ENCODE results near the gene IL23R.
"Not testable (repeated sequence)": the region's sequence is repeated elsewhere in the genome, so short reads cannot be mapped to it uniquely, and the experiment has no call there.

The IL23R gene

GRCh38 chr1:67200755-67201154 is 34.5 kb downstream of the IL23R start:
- no peak for DNase-seq

GRCh38 chr1:67201891-67202290 is 35.6 kb downstream of the IL23R start:
- no peak for DNase-seq

DNA sequence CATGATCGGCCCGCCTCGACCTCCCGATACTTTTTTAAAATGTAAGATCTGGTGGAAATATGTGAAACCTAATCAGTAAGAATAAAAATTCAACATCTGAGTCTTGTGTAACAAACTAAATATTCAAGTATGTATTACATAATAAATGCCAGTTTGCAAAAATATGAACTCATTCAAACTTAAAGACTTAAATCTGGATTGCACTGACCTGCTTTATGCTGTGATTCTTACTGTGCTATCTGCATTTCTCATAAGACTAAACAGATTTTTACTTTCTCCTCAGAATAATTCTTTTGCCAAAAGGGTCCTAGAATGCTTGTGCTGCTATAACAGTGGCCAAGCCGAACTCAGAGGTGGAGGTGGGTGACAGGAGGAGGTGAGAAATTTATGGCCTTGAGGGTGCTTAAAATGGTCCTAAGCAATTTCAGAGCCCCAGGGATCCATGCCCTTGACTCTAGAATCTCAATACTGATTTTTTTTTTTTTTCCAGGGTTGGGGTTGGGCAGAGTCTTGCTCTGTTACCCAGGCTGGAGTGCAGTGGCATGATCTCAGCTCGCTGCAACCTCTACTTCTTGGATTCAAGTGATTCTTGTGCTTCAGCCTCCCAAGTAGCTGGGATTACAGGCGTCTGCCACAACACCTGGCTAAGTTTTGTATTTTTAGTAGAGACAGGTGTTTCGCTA is 38.2 kb downstream of the IL23R start:
- DNase-seq: no peak

DNA sequence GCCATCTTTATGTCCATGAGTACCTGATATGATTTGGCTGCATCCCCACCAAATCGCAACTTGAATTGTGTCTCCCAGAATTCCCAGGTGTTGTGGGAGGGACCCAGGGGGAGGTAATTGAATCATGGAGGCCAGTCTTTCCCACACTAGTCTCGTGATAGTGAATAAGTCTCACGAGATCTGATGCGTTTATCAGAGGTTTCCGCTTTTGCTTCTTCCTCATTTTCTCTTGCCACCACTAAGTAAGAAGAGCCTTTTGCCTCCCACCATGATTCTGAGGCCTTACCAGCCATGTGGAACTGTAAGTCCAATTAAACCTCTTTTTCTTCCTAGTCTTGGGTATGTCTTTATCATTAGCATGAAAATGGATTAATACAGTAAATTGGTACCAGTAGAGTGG is 41.1 kb downstream of the IL23R start:
- not testable (repeated sequence) for DNase-seq

DNA sequence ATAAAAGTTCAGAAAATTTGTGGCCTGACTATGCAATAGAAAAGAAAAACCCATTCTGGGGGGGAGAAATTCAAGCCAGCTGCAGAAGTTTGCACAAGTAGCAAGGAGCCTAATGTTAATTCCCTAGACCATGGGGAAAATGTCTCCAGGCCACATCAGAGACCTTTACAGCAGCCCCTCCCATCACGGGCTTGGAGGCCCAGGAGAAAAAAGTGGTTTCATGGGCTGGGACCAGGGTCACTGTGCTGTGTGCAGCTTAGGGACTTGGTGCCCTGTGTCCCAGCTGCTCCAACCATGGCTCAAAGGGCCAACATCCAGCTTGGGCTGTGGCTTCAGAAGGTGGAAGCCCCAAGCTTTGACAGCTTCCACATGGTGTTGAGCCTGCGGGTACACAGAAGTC is 42.0 kb downstream of the IL23R start:
- no peak for DNase-seq

GRCh38 chr1:67209521-67209920 is 43.3 kb downstream of the IL23R start:
- no peak for DNase-seq

GRCh38 chr1:67211589-67212563 is 45.6 kb downstream of the IL23R start:
- DNase-seq: no peak

GRCh38 chr1:67213164-67213563 is 46.9 kb downstream of the IL23R start:
- DNase-seq: no peak

DNA sequence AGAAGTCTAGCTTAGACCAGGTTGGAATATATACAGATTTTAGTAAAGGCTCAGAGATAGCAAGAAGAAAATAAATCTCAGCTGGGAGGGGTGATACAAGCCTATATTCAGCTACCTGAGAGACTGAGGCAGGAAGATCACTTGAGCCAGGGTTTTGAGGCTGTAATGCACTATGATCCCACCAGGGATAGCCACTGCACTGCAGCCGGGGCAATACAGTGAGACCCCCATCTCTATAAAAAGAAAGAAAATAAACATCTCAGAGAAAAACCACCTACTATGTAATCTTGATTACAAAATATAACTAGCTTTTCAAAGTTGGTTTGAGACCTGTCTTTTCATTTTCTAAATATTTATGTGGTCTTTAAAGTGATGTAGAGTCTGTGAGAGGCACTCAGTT is 47.7 kb downstream of the IL23R start:
- DNase-seq: no peak

DNA sequence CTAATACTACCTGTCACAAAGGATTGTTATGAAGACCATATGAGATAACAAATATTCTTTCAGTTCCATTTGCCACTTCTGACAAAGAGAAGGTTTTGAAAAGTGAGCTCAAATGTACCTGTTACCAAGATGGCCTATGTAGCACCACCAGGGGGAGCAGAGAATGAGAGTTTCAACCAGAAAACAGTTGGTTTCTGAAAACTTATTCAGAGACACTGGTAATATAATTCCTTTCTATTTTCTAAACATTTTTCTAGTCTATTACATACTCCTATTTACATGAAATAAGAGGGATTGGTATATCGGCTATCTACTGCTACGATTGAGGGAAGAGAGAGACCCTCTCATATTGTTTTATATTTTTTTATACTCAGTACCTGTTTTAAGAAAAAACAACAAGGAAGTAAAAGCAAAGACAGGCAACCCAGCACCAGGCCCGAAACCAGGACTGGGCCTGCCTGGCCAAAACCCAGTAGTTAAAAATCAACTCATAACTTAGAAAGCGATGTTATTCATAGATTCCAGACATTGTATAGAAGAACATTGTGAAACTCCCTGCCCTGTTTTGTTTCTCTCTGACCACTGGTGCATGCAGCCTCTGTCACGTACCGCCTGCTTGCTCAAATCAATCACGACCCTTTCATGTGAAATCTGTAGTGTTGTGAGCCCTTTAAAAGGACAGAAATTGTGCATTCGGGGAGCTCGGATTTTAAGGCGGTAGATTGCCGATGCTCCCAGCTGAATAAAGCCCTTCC is 48.3 kb downstream of the IL23R start:
- no peak for DNase-seq

- DNase-seq: no peak
Observed at GRCh38 chr1:67216401-67216800, 50.1 kb downstream of the IL23R start.

- DNase-seq: no peak
Observed at GRCh38 chr1:67217417-67217816, 51.2 kb downstream of the IL23R start.

- no peak for DNase-seq
Observed at GRCh38 chr1:67217938-67218337, 51.7 kb downstream of the IL23R start.

- no peak for DNase-seq
Observed at GRCh38 chr1:67224856-67225255, 58.6 kb downstream of the IL23R start.

GRCh38 chr1:67226688-67227087 is 60.4 kb downstream of the IL23R start:
- no peak for DNase-seq

DNA sequence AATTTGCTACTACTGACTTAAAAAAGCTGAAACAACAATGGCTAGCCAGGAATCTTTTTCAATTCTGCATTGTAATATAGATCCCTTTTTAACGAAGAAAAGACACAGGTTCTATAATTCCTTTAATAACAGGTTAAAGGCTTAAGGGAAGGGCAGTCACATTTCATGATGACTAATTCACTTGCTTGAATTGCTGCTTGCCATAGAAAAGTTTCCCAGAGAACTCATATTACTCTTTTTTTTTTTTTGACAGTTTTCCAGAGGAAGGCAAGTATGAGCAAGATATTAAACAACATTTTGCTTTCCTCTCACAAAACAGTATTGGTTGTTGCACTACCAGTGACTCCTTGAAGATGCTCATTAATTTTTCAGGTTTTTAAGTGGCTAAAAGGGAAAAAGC is 60.9 kb downstream of the IL23R start:
- no peak for DNase-seq

DNA sequence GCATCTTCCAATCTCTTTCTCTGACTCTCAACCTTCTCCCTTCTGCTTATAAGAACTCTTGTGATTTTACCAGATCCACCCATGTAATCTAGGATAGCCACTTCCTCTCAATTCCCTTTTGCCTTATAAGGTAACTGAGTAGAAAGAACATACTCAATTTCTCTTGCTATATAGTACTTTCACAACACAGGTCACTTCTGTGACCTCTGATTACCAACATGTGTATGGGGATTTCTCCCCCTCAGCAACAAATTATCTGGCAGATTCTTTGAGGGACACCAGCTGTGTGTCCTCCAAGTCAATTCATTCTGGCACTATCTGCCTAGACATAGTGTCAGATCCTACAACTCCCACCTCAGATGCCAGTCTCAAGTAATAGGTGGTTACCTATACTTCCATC is 62.5 kb downstream of the IL23R start:
- DNase-seq: no peak

DNA sequence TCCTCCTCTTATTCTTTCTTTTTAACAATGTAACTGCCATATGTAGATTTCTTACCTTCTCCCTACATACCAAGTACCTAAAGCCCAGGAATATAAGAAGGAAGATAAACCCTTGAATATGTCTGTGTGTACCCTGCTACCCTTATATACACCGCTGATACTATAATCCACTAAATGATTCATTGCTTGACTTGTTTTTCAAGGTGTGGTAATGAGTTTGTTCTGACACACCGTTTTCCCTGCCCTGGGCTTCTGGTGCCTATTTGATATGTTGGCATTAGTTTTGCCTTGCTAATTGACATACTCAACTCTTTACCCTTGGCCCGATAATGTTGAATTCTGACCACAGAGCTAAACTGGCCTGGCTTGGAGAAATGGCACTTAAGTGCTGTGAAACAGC is 64.3 kb downstream of the IL23R start:
- DNase-seq: no peak

DNA sequence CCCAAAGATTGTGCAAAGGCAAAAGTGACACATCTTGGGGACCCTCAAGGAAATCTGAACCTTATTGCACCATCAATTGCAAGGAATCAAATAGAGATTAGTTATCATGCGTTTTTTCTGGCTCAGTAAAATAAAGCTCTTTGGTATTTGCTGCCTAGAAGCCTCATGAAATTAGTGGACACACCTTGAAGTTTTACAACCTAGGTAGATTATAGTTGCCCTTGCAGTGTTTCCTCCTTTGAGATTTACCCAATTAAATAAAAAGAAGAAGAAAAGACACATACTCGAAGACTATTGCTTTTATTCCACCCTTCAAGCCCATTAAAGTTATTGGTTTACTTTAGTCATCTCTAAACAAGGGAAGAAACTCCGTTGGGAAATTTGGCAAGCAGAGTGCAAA is 70.0 kb downstream of the IL23R start:
- no peak for DNase-seq

- DNase-seq: no peak
Observed at GRCh38 chr1:67239738-67240137, 73.5 kb downstream of the IL23R start.

DNA sequence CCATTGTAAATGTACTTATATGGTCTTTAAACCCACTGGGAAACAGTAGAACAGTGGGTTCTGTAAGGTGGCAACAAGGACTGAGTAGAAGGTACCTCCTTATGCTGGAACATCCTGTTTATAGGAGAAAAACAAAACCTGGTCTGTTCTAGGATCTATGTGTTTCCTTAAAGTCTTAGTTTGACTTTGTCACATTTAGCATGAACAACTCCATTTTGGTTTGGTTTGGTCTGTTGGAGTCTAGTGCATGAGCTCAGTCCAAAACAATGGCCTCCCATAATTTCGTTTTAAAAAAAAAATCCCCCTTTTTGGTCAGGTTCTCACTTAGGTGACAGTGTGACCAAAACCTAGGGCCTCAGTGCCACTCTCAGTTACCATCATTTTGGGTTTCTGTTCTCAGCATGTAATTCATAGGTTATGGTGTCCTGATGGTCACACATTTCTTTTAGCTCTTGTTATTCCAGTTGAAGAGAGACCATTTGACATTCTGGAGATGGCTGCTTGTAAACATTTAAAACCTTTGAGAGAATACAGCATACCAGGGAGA is 75.0 kb downstream of the IL23R start:
- DNase-seq: no peak

GRCh38 chr1:67242016-67242415 is 75.8 kb downstream of the IL23R start:
- no peak for DNase-seq

GRCh38 chr1:67250051-67250653 is 83.9 kb downstream of the IL23R start:
- DNase-seq: no peak
